Nephron (organoid): ENCODE results near the gene NPBWR2.

Source experiments
- H3K27ac Mint-ChIP-seq, 3 experiments: 2 replicates each; pipeline ENCODE4 v1.8.0; 2020; ENCODE audit warnings: mixed read lengths in 3 of 3, mild to moderate bottlenecking in 2 of 3, moderate library complexity in 1 of 3
- H3K27me3 Mint-ChIP-seq: 2 replicates; pipeline ENCODE4 v1.8.0; 2021; ENCODE audit warnings: low read depth, mild to moderate bottlenecking, moderate library complexity, mixed read lengths
- H3K36me3 Mint-ChIP-seq: 2 replicates; pipeline ENCODE4 v1.8.0; 2020; ENCODE audit warnings: low read depth, mixed read lengths
- H3K4me1 Mint-ChIP-seq: 2 replicates; pipeline ENCODE4 v1.8.0; 2020; ENCODE audit warnings: mixed read lengths
- H3K4me3 Mint-ChIP-seq, 3 experiments: 2 replicates each; pipeline ENCODE4 v1.8.0; 2020; ENCODE audit warnings: mild to moderate bottlenecking in 3 of 3, mixed read lengths in 3 of 3, moderate library complexity in 2 of 3
- H3K9me3 Mint-ChIP-seq: 2 replicates; pipeline ENCODE4 v1.8.0; 2020; ENCODE audit warnings: mixed read lengths
- TF ChIP-seq, protein P1 (sequence below), 3 experiments: fragments of 200-600 bp; sonication (generic); IDR thresholded peaks; one replicate each; pipeline ENCODE4 v1.5.0; 2021; ENCODE audit warnings: antibody characterized with exemption in 3 of 3; ENCODE audit not compliant: unreplicated experiment in 3 of 3

NPBWR2 gene

DNA sequence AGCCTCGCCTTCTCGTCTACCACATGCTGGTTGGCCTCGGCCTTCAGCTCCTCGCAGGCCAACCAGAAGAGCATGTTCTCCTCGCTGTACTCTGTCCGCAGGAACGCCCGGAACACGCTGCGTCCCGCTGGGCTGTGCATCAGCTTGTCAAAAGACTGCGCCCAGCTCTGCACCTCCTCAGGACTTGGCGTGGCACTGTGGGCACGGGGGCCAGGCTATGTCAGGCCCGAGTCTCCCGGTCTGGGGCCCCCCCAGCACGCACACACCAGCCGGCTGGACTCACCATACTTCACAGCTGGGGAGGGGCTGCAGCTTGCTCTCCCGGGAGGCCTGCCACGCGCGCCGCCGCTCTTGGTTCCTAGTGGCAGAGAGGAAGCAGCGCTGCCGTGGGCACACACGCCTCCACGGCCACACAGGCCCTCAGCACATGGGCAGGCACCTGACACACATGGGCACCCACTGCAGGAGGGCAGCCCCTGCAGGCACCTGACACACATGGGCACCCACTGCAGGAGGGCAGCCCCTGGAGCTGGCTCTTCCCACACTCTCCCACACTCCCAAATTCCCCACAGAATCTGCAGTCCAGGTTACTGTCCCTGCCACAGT lies 33.1 kb downstream of the NPBWR2 start:
- H3K4me1 Mint-ChIP-seq, result no peaks in the 10 kb centered on the region
- H3K9me3 Mint-ChIP-seq, result no peaks in the 10 kb centered on the region
- no peak overlapping the region for H3K27ac Mint-ChIP-seq
- H3K4me3 Mint-ChIP-seq, result no peak overlapping the region
- TF ChIP-seq, protein P1, sequence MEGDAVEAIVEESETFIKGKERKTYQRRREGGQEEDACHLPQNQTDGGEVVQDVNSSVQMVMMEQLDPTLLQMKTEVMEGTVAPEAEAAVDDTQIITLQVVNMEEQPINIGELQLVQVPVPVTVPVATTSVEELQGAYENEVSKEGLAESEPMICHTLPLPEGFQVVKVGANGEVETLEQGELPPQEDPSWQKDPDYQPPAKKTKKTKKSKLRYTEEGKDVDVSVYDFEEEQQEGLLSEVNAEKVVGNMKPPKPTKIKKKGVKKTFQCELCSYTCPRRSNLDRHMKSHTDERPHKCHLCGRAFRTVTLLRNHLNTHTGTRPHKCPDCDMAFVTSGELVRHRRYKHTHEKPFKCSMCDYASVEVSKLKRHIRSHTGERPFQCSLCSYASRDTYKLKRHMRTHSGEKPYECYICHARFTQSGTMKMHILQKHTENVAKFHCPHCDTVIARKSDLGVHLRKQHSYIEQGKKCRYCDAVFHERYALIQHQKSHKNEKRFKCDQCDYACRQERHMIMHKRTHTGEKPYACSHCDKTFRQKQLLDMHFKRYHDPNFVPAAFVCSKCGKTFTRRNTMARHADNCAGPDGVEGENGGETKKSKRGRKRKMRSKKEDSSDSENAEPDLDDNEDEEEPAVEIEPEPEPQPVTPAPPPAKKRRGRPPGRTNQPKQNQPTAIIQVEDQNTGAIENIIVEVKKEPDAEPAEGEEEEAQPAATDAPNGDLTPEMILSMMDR (IDR thresholded peaks at IDR 0.05; ENCODE audit: unreplicated experiment in 3 of 3), result no peak
- no peaks in the 10 kb centered on the region for H3K36me3 Mint-ChIP-seq
- H3K27me3 Mint-ChIP-seq, result no peaks in the 10 kb centered on the region

DNA sequence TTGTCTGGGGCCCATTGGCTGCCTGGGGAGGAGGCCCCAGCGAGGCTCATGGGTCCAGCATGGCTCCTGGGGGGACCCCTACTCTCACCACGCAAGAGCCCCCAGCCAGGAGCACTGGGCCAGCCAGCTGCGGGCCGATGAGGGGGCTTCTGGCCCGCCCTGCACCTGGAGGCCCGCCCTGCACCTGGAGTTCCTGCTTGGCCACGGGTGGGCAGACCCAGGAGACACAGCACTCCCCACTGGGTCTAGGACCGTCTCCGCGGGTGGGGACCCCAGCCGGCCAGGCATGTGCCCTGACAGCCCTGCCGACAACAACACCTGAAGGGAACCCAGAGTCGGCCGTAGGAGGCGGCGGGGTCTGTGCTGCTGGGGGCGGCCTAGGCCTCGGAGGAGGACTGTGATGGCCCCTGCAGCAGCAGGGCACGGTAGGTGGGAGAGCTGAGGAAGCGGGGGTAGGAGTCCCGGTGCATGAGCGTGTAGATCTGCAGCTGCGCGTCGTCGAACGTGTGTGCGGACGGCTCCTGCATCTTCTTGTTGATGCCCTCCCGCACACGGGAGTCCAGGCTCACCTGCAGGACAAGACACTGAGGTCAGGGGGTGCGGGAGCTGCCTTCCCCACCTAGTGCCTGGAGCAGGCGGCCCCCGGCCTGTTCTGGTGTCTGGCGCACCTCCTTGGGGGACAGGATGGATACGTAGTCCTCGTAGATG lies 33.7 kb downstream of the NPBWR2 start:
- H3K36me3 Mint-ChIP-seq, result no peaks in the 10 kb centered on the region
- no peaks in the 10 kb centered on the region for H3K27me3 Mint-ChIP-seq
- TF ChIP-seq, protein P1 (IDR thresholded peaks at IDR 0.05; ENCODE audit: unreplicated experiment in 3 of 3), result no peak
- no peak overlapping the region for H3K27ac Mint-ChIP-seq
- no peaks in the 10 kb centered on the region for H3K4me1 Mint-ChIP-seq
- H3K4me3 Mint-ChIP-seq, result no peak overlapping the region
- no peaks in the 10 kb centered on the region for H3K9me3 Mint-ChIP-seq

DNA sequence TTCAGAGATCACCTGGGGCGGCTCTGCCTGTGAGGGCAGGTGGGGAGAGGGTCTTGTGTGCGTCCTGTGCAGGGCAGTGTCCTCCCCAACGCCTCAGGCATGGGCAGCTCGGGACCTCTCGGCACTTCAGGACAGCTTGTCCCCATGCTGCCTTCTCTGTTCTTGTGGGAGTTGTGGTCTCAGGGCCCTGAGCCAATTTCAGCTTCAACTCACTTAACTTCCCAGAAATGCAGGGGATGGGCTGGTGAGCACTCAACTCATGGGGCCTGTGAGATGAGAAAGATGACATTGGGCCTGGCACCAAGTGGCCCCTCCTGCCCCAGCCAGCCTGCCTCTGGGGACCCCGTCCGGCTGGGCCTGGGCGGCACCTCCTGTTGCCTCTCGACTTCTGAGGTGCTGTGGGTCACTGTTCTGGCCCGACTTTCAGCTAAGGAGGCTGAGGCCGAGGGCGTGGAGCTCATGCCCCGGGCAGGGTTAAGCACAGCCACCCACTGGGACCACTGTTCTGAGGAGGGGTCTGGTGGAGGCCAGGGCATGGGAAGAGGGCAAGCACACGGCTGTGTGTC lies 34.8 kb downstream of the NPBWR2 start:
- Mint-ChIP-seq H3K27me3 (no peaks in the 10 kb centered on the region), H3K4me1 (no peaks in the 10 kb centered on the region), H3K27ac (no peak overlapping the region), H3K4me3 (no peak overlapping the region), H3K9me3 (no peaks in the 10 kb centered on the region), H3K36me3 (no peaks in the 10 kb centered on the region)
- TF ChIP-seq, protein P1 (IDR thresholded peaks at IDR 0.05; ENCODE audit: unreplicated experiment in 3 of 3), result no peak

DNA sequence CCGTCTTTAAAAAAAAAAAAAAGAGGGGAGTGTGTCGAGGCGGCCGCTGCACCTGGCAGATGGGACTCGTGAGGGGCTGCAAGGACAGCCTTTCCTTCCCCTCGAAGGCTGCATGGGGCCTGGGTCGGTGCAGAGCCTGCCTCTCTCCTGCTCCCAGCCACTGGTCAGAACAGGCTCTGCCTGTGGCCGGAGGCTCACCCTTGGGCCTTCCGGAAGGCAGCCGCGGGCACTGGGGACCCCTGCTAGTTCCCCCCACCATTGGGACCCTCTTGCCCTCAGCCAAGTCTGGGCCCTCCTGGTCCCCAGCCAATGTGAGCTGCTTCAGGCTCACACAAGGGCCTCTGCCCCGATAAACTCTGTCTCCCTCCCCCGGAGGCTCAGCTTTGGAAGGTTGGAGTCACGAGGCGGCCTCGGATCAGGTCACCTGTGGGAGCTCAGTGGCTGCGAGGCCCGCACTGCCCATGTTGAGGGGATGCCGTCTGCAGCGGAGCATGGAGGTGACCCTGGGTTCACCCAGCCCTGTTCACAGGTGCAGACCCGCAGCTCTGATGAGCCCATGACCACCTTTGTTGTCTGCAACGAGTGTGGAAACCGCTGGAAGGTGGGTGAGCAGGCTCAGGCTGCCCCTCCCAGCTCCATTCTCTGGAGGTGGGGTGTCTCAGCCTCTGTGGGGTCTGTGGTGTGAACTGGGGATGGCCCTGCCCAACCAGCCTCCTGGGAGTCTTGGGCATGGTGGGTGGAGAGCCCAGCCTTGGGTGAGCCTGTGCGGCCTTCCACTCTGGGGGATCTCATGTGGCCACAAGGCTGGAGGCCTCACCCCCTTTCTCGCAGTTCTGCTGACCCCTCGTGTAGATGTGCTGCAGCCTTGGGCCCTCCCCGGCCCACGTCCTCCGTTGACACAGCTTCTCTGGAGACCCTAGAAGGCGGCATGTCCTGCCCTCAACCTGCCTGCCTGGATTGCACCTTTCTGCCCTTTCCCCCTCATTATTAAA lies 35.7 kb downstream of the NPBWR2 start:
- TF ChIP-seq, protein P1 (IDR thresholded peaks at IDR 0.05; ENCODE audit: unreplicated experiment in 3 of 3), result no peak
- Mint-ChIP-seq H3K4me3 (no peak overlapping the region), H3K27ac (no peak overlapping the region), H3K36me3 (no peaks in the 10 kb centered on the region), H3K9me3 (no peaks in the 10 kb centered on the region), H3K27me3 (no peaks in the 10 kb centered on the region), H3K4me1 (no peaks in the 10 kb centered on the region)

DNA sequence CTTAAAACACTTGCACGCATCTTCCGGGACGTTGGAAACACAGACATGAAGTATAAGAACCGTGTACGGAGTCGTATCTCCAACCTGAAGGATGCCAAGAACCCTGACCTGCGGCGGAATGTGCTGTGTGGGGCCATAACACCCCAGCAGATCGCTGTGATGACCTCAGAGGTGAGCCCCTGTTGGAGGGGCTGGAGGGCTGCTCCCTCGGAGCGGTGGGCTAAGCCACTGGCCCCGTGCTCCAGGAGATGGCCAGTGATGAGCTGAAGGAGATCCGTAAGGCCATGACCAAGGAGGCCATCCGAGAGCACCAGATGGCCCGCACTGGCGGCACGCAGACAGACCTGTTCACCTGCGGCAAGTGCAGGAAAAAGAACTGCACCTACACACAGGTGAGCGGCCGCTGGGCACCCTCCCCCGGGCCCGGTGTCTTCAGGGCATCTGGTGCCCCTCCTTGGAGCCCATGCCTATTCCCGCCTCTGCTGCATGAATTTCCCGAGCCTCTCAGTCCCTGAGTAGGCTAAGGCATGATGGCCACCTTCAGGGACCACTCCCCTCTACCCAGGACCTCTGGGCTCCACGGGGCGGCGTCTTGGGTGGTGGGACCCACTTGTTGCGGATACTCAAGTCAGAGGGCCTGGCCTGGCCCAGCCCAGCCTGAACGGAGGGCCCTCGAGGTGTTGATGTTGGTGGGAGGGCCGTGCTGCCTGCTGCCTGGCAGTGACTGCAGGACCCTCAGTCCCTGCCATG lies 36.9 kb downstream of the NPBWR2 start:
- TF ChIP-seq, protein P1 (IDR thresholded peaks at IDR 0.05; ENCODE audit: unreplicated experiment in 3 of 3), result no peak
- no peaks in the 10 kb centered on the region for H3K27me3 Mint-ChIP-seq
- no peak overlapping the region for H3K4me3 Mint-ChIP-seq
- H3K4me1 Mint-ChIP-seq, result no peaks in the 10 kb centered on the region
- no peak overlapping the region for H3K27ac Mint-ChIP-seq
- H3K36me3 Mint-ChIP-seq, result no peaks in the 10 kb centered on the region
- no peaks in the 10 kb centered on the region for H3K9me3 Mint-ChIP-seq
